Adrenal gland (tissue), 5 donors: ENCODE data around the gene IBA57.

Experiments
- POLR2A ChIP-seq, 2 donors: fragments of 450-650 bp; IDR thresholded peaks; one replicate each; pipeline ENCODE4 v1.6.1; 2017; ENCODE audit warnings: antibody characterized with exemption in 2 of 2, mild to moderate bottlenecking in 2 of 2, moderate library complexity in 1 of 2
- TF ChIP-seq, protein P1 (sequence below), 6 experiments: fragments of 450-650 bp in 4 of 6; fragments of 200-600 bp in 2 of 6; sonication (generic) in 1 of 6; IDR thresholded peaks; 1 replicate in 5 of 6; 2 replicates in 1 of 6; pipeline versions ENCODE4 v1.5.1 to v1.8.0; 2016 to 2021; ENCODE audit warnings: antibody characterized with exemption in 6 of 6, mild to moderate bottlenecking in 2 of 6, moderate library complexity in 1 of 6
- donor health status: DM: no; HTN: no; CAD: no.

DNA sequence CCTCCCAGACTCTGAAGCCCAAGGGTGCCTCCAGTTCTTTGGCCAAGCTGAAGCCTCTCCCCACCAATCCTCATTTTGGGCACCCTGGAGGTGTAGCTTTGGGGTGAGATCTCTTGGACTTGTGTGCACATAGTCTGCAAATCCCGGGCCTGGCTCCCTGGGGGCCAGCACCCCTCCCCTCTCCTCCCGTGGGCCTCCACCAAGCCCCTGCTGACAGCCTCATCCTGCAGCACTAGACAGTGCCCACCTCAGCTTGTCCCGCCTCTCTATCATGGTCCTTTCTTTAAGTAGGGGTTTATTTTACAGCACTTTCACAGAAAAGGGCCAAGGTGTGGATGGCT is 12.7 kb upstream of the IBA57 start:
- TF ChIP-seq, protein P1, sequence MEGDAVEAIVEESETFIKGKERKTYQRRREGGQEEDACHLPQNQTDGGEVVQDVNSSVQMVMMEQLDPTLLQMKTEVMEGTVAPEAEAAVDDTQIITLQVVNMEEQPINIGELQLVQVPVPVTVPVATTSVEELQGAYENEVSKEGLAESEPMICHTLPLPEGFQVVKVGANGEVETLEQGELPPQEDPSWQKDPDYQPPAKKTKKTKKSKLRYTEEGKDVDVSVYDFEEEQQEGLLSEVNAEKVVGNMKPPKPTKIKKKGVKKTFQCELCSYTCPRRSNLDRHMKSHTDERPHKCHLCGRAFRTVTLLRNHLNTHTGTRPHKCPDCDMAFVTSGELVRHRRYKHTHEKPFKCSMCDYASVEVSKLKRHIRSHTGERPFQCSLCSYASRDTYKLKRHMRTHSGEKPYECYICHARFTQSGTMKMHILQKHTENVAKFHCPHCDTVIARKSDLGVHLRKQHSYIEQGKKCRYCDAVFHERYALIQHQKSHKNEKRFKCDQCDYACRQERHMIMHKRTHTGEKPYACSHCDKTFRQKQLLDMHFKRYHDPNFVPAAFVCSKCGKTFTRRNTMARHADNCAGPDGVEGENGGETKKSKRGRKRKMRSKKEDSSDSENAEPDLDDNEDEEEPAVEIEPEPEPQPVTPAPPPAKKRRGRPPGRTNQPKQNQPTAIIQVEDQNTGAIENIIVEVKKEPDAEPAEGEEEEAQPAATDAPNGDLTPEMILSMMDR (IDR thresholded peaks at IDR 0.05), result no peak
- no peak for TF ChIP-seq POLR2A (IDR thresholded peaks at IDR 0.05)
